A673 (cell line): ENCODE measurements around the gene TMEM62.

Experiments used
- EZH2 ChIP-seq: fragments of 200-600 bp; sonication (generic); IDR thresholded peaks from 2 replicates; pipeline ENCODE4 v1.6.1; 2017; ENCODE audit warnings: borderline replicate concordance, low read depth, mild to moderate bottlenecking, mixed read lengths, antibody characterized with exemption, low read length; ENCODE audit not compliant: poor library complexity, severe bottlenecking
- TF ChIP-seq, protein P1 (sequence below): fragments of 300-800, 200-600 bp; sonication (generic); conservative IDR thresholded peaks from 2 replicates; pipeline ENCODE4 v1.5.1; 2017; ENCODE audit warnings: low read depth, mild to moderate bottlenecking, antibody characterized with exemption, low read length, moderate library complexity, mixed read lengths

DNA sequence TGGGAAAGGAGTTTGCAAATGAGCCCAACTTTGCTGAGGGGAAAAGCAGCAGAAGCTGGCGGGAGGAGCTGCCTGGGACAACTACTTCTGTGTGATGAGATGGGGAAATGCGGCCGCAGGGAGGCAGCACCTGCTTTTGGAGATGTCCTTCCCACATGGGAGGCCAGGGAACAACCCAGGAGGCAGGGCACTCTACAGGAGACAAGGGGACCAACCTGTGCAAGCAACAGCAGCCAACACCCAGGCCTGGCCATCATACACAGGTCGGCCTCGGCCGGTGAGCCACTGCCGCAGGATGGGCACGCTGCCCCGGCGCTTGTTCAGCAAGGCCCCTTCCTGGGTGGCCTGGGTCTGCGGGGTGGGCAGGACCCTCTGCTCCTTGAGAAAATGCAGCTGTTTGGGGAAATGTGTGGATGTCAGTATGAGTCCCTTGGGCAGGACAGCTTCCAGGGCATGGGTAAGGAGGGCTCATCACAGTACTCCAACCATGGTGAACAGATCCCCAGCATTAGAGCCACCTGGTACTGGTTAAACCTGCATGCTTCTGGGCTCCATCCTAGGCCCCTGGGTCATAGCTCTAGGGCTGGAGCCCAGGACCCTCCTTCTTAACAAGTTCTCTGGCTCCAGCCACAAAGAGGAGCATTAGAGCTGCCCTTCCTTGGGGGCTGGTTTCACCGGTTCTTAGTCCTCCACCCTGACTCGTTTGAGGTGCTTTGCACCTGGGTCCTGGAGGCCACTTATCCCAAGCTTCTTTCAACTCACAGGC lies 75.9 kb downstream of the TMEM62 start:
- TF ChIP-seq, protein P1, sequence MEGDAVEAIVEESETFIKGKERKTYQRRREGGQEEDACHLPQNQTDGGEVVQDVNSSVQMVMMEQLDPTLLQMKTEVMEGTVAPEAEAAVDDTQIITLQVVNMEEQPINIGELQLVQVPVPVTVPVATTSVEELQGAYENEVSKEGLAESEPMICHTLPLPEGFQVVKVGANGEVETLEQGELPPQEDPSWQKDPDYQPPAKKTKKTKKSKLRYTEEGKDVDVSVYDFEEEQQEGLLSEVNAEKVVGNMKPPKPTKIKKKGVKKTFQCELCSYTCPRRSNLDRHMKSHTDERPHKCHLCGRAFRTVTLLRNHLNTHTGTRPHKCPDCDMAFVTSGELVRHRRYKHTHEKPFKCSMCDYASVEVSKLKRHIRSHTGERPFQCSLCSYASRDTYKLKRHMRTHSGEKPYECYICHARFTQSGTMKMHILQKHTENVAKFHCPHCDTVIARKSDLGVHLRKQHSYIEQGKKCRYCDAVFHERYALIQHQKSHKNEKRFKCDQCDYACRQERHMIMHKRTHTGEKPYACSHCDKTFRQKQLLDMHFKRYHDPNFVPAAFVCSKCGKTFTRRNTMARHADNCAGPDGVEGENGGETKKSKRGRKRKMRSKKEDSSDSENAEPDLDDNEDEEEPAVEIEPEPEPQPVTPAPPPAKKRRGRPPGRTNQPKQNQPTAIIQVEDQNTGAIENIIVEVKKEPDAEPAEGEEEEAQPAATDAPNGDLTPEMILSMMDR: no peak; the same call in 1 of the 2 replicates
- no peak for TF ChIP-seq EZH2
